Neural cell (in vitro differentiated cells): ENCODE data around the gene NRROS.

Experiments used
- CTCF ChIP-seq: fragments of 450-650 bp; IDR thresholded peaks from 2 replicates; pipeline ENCODE4 v1.5.1; 2014; ENCODE audit warnings: antibody characterized with exemption, mild to moderate bottlenecking, moderate library complexity; ENCODE audit not compliant: poor library complexity, severe bottlenecking
- EZH2 ChIP-seq: fragments of 200-600, 300-800 bp; shearing (Covaris generic), sonication (generic); IDR thresholded peaks from 2 replicates; pipeline ENCODE4 v1.6.1; 2014; ENCODE audit warnings: antibody characterized with exemption, low read length, borderline replicate concordance, mild to moderate bottlenecking; ENCODE audit not compliant: insufficient read depth, poor library complexity, severe bottlenecking
- MXI1 ChIP-seq: fragments of 450-650 bp; conservative IDR thresholded peaks from 2 replicates; pipeline ENCODE4 v1.6.1; 2014; ENCODE audit warnings: antibody characterized with exemption, mild to moderate bottlenecking; ENCODE audit not compliant: poor library complexity, severe bottlenecking
- POLR2AphosphoS5 ChIP-seq: IDR thresholded peaks from 2 replicates; pipeline ENCODE4 v1.6.1; 2012
- REST ChIP-seq: IDR thresholded peaks from 2 replicates; pipeline ENCODE4 v1.6.1; 2012; ENCODE audit warnings: borderline replicate concordance
- SMC3 ChIP-seq: fragments of 450-650 bp; conservative IDR thresholded peaks from 2 replicates; pipeline ENCODE4 v1.6.1; 2014; ENCODE audit warnings: antibody characterized with exemption, mild to moderate bottlenecking, moderate library complexity; ENCODE audit not compliant: poor library complexity
- TAF1 ChIP-seq: IDR thresholded peaks from 2 replicates; pipeline ENCODE4 v1.6.1; 2012; ENCODE audit warnings: low read depth

DNA sequence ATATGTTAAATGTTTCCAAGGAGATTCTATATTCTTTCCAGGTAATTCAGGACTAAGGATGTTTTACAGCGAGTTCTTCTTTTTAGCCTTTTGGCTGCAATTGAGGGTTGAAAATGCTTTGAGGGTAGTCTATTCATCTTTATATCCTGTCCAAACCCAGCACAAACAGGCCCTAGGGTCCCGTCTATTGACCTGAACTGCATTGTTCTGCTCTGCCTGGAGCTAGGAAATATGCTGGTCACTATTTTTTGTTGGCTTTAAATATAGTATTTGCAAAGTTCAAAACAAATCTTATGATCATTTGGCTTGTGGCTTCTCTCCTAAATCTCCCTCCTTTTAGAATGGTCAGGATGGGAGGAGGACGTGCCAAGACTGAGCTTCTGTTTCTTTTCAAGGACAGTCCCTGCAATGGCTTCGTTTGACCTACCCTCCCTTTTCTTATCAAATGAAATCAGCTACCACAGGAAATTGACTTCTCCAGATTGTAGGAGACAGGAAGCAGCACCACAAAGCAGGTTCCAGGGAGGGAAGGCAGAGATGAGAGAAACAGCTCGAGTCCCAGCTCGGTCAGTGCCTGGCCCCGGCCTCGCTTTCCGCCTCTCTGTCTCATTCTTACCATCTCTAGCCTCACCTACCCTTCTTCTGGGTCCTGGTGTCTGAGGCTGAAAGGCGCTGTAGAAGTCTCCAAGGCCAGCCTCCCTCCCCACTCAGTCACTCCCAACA is 27.6 kb upstream of the NRROS start:
- TF ChIP-seq CTCF = no peak
- TF ChIP-seq TAF1 = no peak
- TF ChIP-seq POLR2AphosphoS5 = no peak
- no peak for TF ChIP-seq EZH2
- TF ChIP-seq MXI1 = no peak
- TF ChIP-seq REST = no peak
- no peak for TF ChIP-seq SMC3
